MCF 10A (cell line): ENCODE measurements around the gene POU2AF2. TPM values are rescaled to one million over a fixed set of nuclear protein-coding genes. Genes with fewer than 3 reads are reported as not detected.
A peak's percentile ranks its signal among the peaks of the same experiment; 100 is the strongest.

Experiments used
- BruUV-seq: library from RNA; stranded (reverse); fragments of 400-500 nt; replicated peaks from 2 replicates; lab custom pipeline; 2021; lab: Mats Ljungman, UMichigan
- CTCF ChIA-PET: fragments of 300-600 bp; sonication (Branson Sonifier 250); formaldehyde crosslinking; extraction: SDS; loops from one replicate; lab custom pipeline; 2021; ENCODE audit warnings: antibody characterized with exemption, inconsistent platforms; lab: Yijun Ruan, JAX
- POLR2A ChIA-PET: fragments of 300-600, 350-650 bp; sonication (Branson Sonifier 250); formaldehyde crosslinking; extraction: SDS; loops from one replicate; lab custom pipeline; 2020; ENCODE audit warnings: antibody characterized with exemption, inconsistent platforms; lab: Yijun Ruan, JAX
- DNase-seq: peaks from one replicate; pipeline ENCODE4 v3.0.0-alpha.2; 2018; ENCODE audit not compliant: unreplicated experiment
- H3K27ac Mint-ChIP-seq: one replicate; pipeline ENCODE4 v1.8.0; 2022; ENCODE audit warnings: mild to moderate bottlenecking, low read depth, mixed read lengths; ENCODE audit not compliant: unreplicated experiment
- H3K27me3 Mint-ChIP-seq: one replicate; pipeline ENCODE4 v1.8.0; 2022; ENCODE audit warnings: mixed read lengths; ENCODE audit not compliant: insufficient read depth, unreplicated experiment
- H3K36me3 Mint-ChIP-seq: one replicate; pipeline ENCODE4 v1.8.0; 2022; ENCODE audit warnings: mild to moderate bottlenecking, moderate library complexity, mixed read lengths; ENCODE audit not compliant: insufficient read depth, unreplicated experiment
- H3K4me1 Mint-ChIP-seq: one replicate; pipeline ENCODE4 v1.8.0; 2022; ENCODE audit warnings: mixed read lengths; ENCODE audit not compliant: insufficient read depth, unreplicated experiment
- H3K4me3 Mint-ChIP-seq: one replicate; pipeline ENCODE4 v1.8.0; 2022; ENCODE audit warnings: mild to moderate bottlenecking, moderate library complexity, mixed read lengths; ENCODE audit not compliant: unreplicated experiment
- H3K9me3 Mint-ChIP-seq: one replicate; pipeline ENCODE4 v1.8.0; 2022; ENCODE audit warnings: mixed read lengths; ENCODE audit not compliant: unreplicated experiment
- CTCF ChIP-seq: fragments of 200-600 bp; IDR thresholded peaks from one replicate; pipeline ENCODE4 v1.8.0; 2022; ENCODE audit warnings: antibody characterized with exemption, mild to moderate bottlenecking; ENCODE audit not compliant: unreplicated experiment
- intact Hi-C: fragments of 100-400 bp; cut with micrococcal nuclease; formaldehyde crosslinking; loops from 2 replicates; pipeline ENCODE4 v1.14.1; 2022
- total RNA-seq: library from RNA; stranded (reverse); gene quantifications from 2 replicates; pipeline ENCODE4 v1.2.3, GENCODE V29; 2022

POU2AF2 gene
- total RNA-seq, 1 experiment from 2014 or later, result not detected

GRCh38 chr11:111320728-111321568 lies 75.4 kb downstream of the POU2AF2 start:
- BruUV-seq, result no TSS peak
- H3K4me1 Mint-ChIP-seq, result no peaks in the 10 kb centered on the region
- ChIA-PET CTCF (interaction anchor here (0.6 to 1.0 kb wide), 2 partner anchors 108 to 263 kb away, joined by 3 to 5 read pairs; no protein-coding TSS in a partner anchor), POLR2A (no interaction called here)
- H3K27ac Mint-ChIP-seq, result no peak overlapping the region
- peaks cover 79% of the 10 kb centered on the region for H3K27me3 Mint-ChIP-seq
- no peak overlapping the region for H3K4me3 Mint-ChIP-seq
- intact Hi-C loops, result no loop called here
- H3K36me3 Mint-ChIP-seq, result no peaks in the 10 kb centered on the region
- TF ChIP-seq CTCF, result no peak
- no peaks in the 10 kb centered on the region for H3K9me3 Mint-ChIP-seq
- no peak for DNase-seq

DNA sequence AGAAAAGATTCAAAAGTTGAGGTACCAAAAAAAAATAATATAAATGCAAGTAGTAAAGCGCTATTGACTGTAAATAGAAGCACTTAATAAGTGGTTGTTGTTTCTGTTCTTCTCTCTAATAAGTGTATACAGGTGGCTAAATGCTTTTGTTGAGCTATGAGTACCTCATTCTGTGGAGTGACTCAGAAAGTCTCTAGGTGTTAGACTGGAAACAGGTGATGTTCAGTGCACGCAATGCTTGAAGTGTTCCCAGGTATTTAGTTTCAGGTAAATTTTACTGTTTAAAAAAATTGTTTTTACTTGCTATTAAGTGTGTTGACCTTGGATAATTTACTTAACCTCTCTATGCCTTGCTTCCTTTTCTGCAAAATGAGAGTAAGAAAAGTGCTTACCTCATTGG lies 77.0 kb downstream of the POU2AF2 start:
- DNase-seq, result no peak
- no peak for TF ChIP-seq CTCF
- H3K4me3 Mint-ChIP-seq, result no peak overlapping the region

GRCh38 chr11:111324277-111324720 lies 78.8 kb downstream of the POU2AF2 start:
- no peak for TF ChIP-seq CTCF
- ChIA-PET POLR2A (interaction anchor here (0.6 to 1.8 kb wide), 6 partner anchors 12 to 102 kb away, joined by 3 to 6 read pairs (median 4); no protein-coding TSS in a partner anchor), CTCF (interaction anchor here (0.7 to 1.6 kb wide), 3 partner anchors 9 to 53 kb away, joined by 3 to 5 read pairs (median 5); no protein-coding TSS in a partner anchor)
- peak; percentile 20 for DNase-seq
- Mint-ChIP-seq H3K27me3 (peaks cover 53% of the 10 kb centered on the region), H3K4me1 (no peaks in the 10 kb centered on the region), H3K27ac (no peak overlapping the region), H3K9me3 (no peaks in the 10 kb centered on the region), H3K4me3 (no peak overlapping the region), H3K36me3 (no peaks in the 10 kb centered on the region)
- intact Hi-C loops, result no loop called here
- BruUV-seq, result no TSS peak

More for the DNA sequence above, 77.0 kb downstream of the POU2AF2 start:
- CTCF ChIA-PET, result no interaction called here
- POLR2A ChIA-PET, result no interaction called here
- Mint-ChIP-seq H3K9me3 (no peaks in the 10 kb centered on the region), H3K36me3 (no peaks in the 10 kb centered on the region), H3K27me3 (peaks cover 68% of the 10 kb centered on the region), H3K4me1 (no peaks in the 10 kb centered on the region), H3K27ac (no peak overlapping the region)
- intact Hi-C loops, result no loop called here
- BruUV-seq, result no TSS peak

GRCh38 chr11:111325259-111325658 lies 79.7 kb downstream of the POU2AF2 start:
- intact Hi-C loops, result no loop called here

More at GRCh38 chr11:111325259-111325658, 79.7 kb downstream of the POU2AF2 start:
- H3K36me3 Mint-ChIP-seq, result no peaks in the 10 kb centered on the region
- no peak overlapping the region for H3K27ac Mint-ChIP-seq
- no peak overlapping the region for H3K4me3 Mint-ChIP-seq
- TF ChIP-seq CTCF, result no peak
- no peaks in the 10 kb centered on the region for H3K9me3 Mint-ChIP-seq
- ChIA-PET POLR2A (interaction anchor here (0.7 to 1.0 kb wide), 4 partner anchors 22 to 101 kb away, joined by 3 to 4 read pairs (median 3); no protein-coding TSS in a partner anchor), CTCF (interaction anchor here (1.6 kb wide), 1 partner anchor 52 kb away, joined by 5 read pairs; no protein-coding TSS in a partner anchor)
- no peak for DNase-seq
- BruUV-seq, result no TSS peak
- peaks cover 43% of the 10 kb centered on the region for H3K27me3 Mint-ChIP-seq
- H3K4me1 Mint-ChIP-seq, result no peaks in the 10 kb centered on the region
